ENCODE results near the gene PVALEF. TPM values are rescaled to one million over a fixed set of nuclear protein-coding genes. Genes with fewer than 3 reads are reported as not detected.

PVALEF gene
- total RNA-seq, 1 donor from 2014 or later, result not detected

- Histone ChIP-seq H3K9me3 (no peaks in the 10 kb centered on the region), H3K27me3 (ENCODE audit: low read depth) (no peaks in the 10 kb centered on the region), H3K27ac (no peak overlapping the region), H3K4me3 (no peak overlapping the region), H3K36me3 (no peaks in the 10 kb centered on the region), H3K4me1 (peaks cover 8% of the 10 kb centered on the region)
- no peak for TF ChIP-seq CTCF (IDR thresholded peaks at IDR 0.05)
- no peak for ATAC-seq
- intact Hi-C loops (cut with DNase I), result no loop called here
- DNase-seq, result no peak
Observed at GRCh38 chr17:81173052-81173761, 7.9 kb downstream of the PVALEF start.

GRCh38 chr17:81173762-81174155 lies 8.5 kb downstream of the PVALEF start:
- no peaks in the 10 kb centered on the region for H3K9me3 ChIP-seq
- intact Hi-C loops (cut with DNase I), result no loop called here
- no peak for DNase-seq
- H3K4me3 ChIP-seq, result no peak overlapping the region
- TF ChIP-seq CTCF (IDR thresholded peaks at IDR 0.05), result no peak
- peaks cover 8% of the 10 kb centered on the region for H3K4me1 ChIP-seq
- ATAC-seq, result no peak
- H3K27ac ChIP-seq, result no peak overlapping the region
- no peaks in the 10 kb centered on the region for H3K27me3 ChIP-seq (ENCODE audit: low read depth)
- no peaks in the 10 kb centered on the region for H3K36me3 ChIP-seq

DNA sequence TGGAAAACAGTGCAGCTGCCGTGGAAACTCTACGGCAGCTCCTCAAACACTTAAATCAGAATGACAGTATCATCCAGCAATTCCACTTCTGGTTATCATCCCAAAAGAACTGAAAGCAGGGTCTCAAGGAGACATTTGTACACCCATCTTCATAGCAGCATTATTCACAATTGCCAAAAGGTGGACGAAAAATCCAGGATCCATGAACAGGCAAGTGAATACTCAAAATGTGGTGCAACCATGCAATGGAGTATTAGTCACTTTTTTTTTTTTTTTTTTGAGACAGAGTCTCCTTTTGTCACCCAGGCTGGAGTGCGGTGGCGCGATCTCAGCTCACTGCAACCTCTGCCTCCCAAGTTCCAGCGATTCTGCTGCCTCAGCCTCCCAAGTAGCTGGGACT lies 11.4 kb downstream of the PVALEF start:
- no peaks in the 10 kb centered on the region for H3K36me3 ChIP-seq
- H3K4me3 ChIP-seq, result no peak overlapping the region
- peak; percentile 11 for TF ChIP-seq CTCF (IDR thresholded peaks at IDR 0.05)
- H3K27ac ChIP-seq, result no peak overlapping the region
- peaks cover 8% of the 10 kb centered on the region for H3K4me1 ChIP-seq
- no peaks in the 10 kb centered on the region for H3K9me3 ChIP-seq
- ATAC-seq (no peak), DNase-seq (no peak)
- intact Hi-C loops (cut with DNase I), result no loop called here
- peaks cover 2% of the 10 kb centered on the region for H3K27me3 ChIP-seq (ENCODE audit: low read depth)

DNA sequence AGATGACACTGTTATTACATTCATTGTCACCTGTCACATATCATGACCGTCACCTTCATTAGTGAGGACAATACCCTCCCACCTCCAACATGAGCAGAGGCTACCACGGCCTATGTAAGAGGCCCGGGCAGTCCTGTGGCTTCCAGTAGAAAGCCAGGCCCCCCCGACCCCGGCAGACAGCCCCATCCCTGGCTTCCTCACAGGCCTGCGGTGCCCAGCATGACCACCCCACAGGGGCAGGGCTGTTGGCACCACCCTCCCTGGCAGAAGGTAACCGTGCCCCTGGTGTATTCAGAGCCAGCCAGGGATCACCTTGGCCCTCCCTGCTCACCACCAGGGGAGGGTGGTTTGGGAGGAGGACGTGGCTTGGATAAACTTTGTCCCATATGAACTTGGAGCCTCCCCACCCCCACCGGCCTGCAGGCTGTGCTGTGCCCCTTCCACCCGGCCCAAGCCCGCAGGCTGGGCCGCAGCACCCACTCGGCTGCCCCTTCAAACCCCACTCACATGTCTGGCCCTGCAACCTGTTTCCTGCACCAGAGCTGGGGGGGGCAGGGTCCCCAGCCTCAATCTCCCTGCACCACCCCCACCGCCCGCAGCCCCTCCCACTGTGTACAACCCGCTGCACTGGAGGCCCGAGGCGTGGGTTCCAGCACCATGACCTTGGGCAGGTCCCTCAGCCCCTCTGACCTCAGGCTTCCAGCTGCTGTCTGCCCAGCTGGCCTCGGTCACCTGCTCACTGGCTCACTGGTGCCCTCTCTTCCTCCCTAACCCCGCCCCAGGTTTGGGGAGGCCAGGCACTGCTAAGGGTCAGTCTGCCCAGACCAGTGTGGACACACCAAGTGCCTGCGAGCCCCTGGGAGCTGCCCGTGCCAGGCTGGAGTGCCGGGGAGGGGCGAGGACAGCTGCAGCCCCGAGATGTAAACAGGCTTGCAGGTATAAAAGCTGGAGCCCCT lies 13.1 kb downstream of the PVALEF start:
- no peak overlapping the region for H3K27ac ChIP-seq
- peaks cover 5% of the 10 kb centered on the region for H3K27me3 ChIP-seq (ENCODE audit: low read depth)
- H3K36me3 ChIP-seq, result no peaks in the 10 kb centered on the region
- ATAC-seq (no peak), DNase-seq (no peak)
- H3K4me1 ChIP-seq, result no peaks in the 10 kb centered on the region
- H3K9me3 ChIP-seq, result no peaks in the 10 kb centered on the region
- TF ChIP-seq CTCF (IDR thresholded peaks at IDR 0.05), result no peak
- H3K4me3 ChIP-seq, result no peak overlapping the region
- intact Hi-C loops (cut with DNase I), result no loop called here

- H3K9me3 ChIP-seq, result no peaks in the 10 kb centered on the region
- DNase-seq, result no peak
- H3K27ac ChIP-seq, result no peak overlapping the region
- peaks cover 5% of the 10 kb centered on the region for H3K27me3 ChIP-seq (ENCODE audit: low read depth)
- ATAC-seq, result no peak
- intact Hi-C loops (cut with DNase I), result no loop called here
- H3K4me3 ChIP-seq, result no peak overlapping the region
- TF ChIP-seq CTCF (IDR thresholded peaks at IDR 0.05), result no peak
- H3K4me1 ChIP-seq, result no peaks in the 10 kb centered on the region
- H3K36me3 ChIP-seq, result no peaks in the 10 kb centered on the region
Observed at GRCh38 chr17:81179220-81179619, 13.9 kb downstream of the PVALEF start.
